K562 (cell line): ENCODE results near the gene EGFL7. TPM values are rescaled to one million over a fixed set of nuclear protein-coding genes. Genes with fewer than 3 reads are reported as not detected.

Experiments used
- ADNP ChIP-seq: fragments of 200-800 bp; sonication (Bioruptor generic); IDR thresholded peaks from 2 replicates; pipeline ENCODE4 v1.6.1; 2016; ENCODE audit warnings: missing genetic modification characterization, missing compliant biosample characterization
- CTCF ChIP-seq, 3 experiments: IDR thresholded peaks in 2 of 3; conservative IDR thresholded peaks in 1 of 3; 2 replicates each; pipeline ENCODE4 v1.5.1; 2011 to 2012; ENCODE audit warnings: low read length in 3 of 3, mild to moderate bottlenecking in 3 of 3, control low read depth in 2 of 3, improper control_type of control experiment in 1 of 3, inconsistent platforms in 1 of 3, low read depth in 1 of 3, mixed read lengths in 1 of 3, moderate library complexity in 1 of 3; ENCODE audit not compliant: insufficient read depth in 2 of 3
- CTCFL ChIP-seq: IDR thresholded peaks from 2 replicates; pipeline ENCODE4 v1.6.1; 2011; ENCODE audit warnings: borderline replicate concordance, low read depth, mild to moderate bottlenecking, moderate library complexity, low read length; ENCODE audit not compliant: insufficient read depth, poor library complexity, severe bottlenecking
- DMBX1 ChIP-seq: fragments of 250-450 bp; sonication (Bioruptor Pico); IDR thresholded peaks from 2 replicates; pipeline ENCODE4 v1.8.0; 2022; ENCODE audit warnings: inconsistent platforms, mild to moderate bottlenecking, moderate library complexity, borderline replicate concordance
- E2F5 ChIP-seq: sonication (generic); formaldehyde crosslinking; IDR thresholded peaks from 2 replicates; pipeline ENCODE4 v1.8.0; 2022; ENCODE audit warnings: mild to moderate bottlenecking, missing genetic modification reagents
- ETV5 ChIP-seq: sonication (generic); formaldehyde crosslinking; IDR thresholded peaks from 2 replicates; pipeline ENCODE4 v1.4.0; 2020; ENCODE audit warnings: low read depth, mild to moderate bottlenecking, missing genetic modification reagents
- ETV6 ChIP-seq, 3 experiments: fragments of 150-350 bp in 1 of 3; sonication (generic) in 1 of 3; formaldehyde crosslinking in 1 of 3; IDR thresholded peaks; 2 replicates each; pipeline versions ENCODE4 v1.6.1 to v1.8.0; 2014 to 2022; ENCODE audit warnings: borderline replicate concordance in 2 of 3, low read depth in 2 of 3, antibody characterized with exemption in 1 of 3, low read length in 1 of 3, mild to moderate bottlenecking in 1 of 3, missing genetic modification reagents in 1 of 3
- FUS ChIP-seq: fragments of 200-400 bp; formaldehyde crosslinking; optimal IDR thresholded peaks from 2 replicates; pipeline ENCODE3; 2017; ENCODE audit warnings: low read depth, low read length
- NBN ChIP-seq: fragments of 450-650 bp; IDR thresholded peaks from 2 replicates; pipeline ENCODE4 v1.6.1; 2016; ENCODE audit warnings: low read depth, mild to moderate bottlenecking
- NCOA1 ChIP-seq: fragments of 450-650 bp; IDR thresholded peaks from 2 replicates; pipeline ENCODE4 v1.6.1; 2016; ENCODE audit warnings: low read depth
- NFYB ChIP-seq: IDR thresholded peaks from 2 replicates; pipeline ENCODE4 v1.6.1; 2011; ENCODE audit warnings: mild to moderate bottlenecking, moderate library complexity; ENCODE audit not compliant: insufficient read length; ENCODE audit errors: extremely low read depth
- PTRF ChIP-seq: fragments of 450-650 bp; IDR thresholded peaks from 2 replicates; pipeline ENCODE4 v1.6.1; 2016; ENCODE audit warnings: mild to moderate bottlenecking, missing genetic modification characterization, missing compliant biosample characterization
- RFX1 ChIP-seq: fragments of 450-650 bp; IDR thresholded peaks from 2 replicates; pipeline ENCODE4 v1.6.1; 2016; ENCODE audit warnings: mild to moderate bottlenecking, moderate library complexity
- SMARCC2 ChIP-seq: fragments of 450-650 bp; IDR thresholded peaks from 2 replicates; pipeline ENCODE4 v1.6.1; 2017; ENCODE audit warnings: antibody characterized with exemption, moderate library complexity, mild to moderate bottlenecking, low read depth
- SNRNP70 ChIP-seq: fragments of 200-400 bp; formaldehyde crosslinking; optimal IDR thresholded peaks from 2 replicates; pipeline ENCODE3; 2017; ENCODE audit warnings: low read depth, low read length
- TBP ChIP-seq: optimal IDR thresholded peaks from 2 replicates; pipeline ENCODE3; 2011; ENCODE audit warnings: low read depth, low read length, improper control_type of control experiment
- YY1 ChIP-seq, 3 experiments: IDR thresholded peaks; 2 replicates each; pipeline ENCODE4 v1.6.1; 2011; ENCODE audit warnings: low read length in 2 of 3, mild to moderate bottlenecking in 2 of 3, moderate library complexity in 2 of 3, borderline replicate concordance in 1 of 3, control low read depth in 1 of 3, low read depth in 1 of 3; ENCODE audit not compliant: insufficient read depth in 3 of 3, insufficient replicate concordance in 2 of 3, control insufficient read depth in 1 of 3, insufficient read length in 1 of 3; ENCODE audit errors: extremely low read depth in 1 of 3
- ZFP1 ChIP-seq: fragments of 450-650 bp; formaldehyde crosslinking; IDR thresholded peaks from 2 replicates; pipeline ENCODE4 v1.4.0; 2020; ENCODE audit warnings: mild to moderate bottlenecking, mixed read lengths
- ZNF316 ChIP-seq: fragments of 450-650 bp; IDR thresholded peaks from 2 replicates; pipeline ENCODE4 v1.6.1; 2016
- ZNF436 ChIP-seq: fragments of 250-450, 450-650 bp; sonication (Bioruptor Pico); formaldehyde crosslinking; IDR thresholded peaks from 2 replicates; pipeline ENCODE4 v1.7.0; 2020; ENCODE audit warnings: mild to moderate bottlenecking
- ZNF507 ChIP-seq: conservative IDR thresholded peaks from 2 replicates; pipeline ENCODE4 v1.6.1; 2017; ENCODE audit warnings: missing genetic modification characterization, missing compliant biosample characterization
- ZNF76 ChIP-seq: fragments of 250-450 bp; sonication (Bioruptor Pico); IDR thresholded peaks from 2 replicates; pipeline ENCODE4 v1.4.0; 2020; ENCODE audit warnings: mild to moderate bottlenecking, moderate library complexity, borderline replicate concordance
- polyA plus RNA-seq, 8 experiments: library from polyadenylated mRNA; depleted of rRNA in 4 of 8; stranded (reverse) in 5 of 8; unstranded in 3 of 8; fragments of >200 nt; fragmentation: Nextera tagmentation in 2 of 8; fragmentation: Illumina TruSeq in 1 of 8; extraction: Ambion mirVana in 2 of 8; extraction: Trizol in 1 of 8; gene quantifications; 2 replicates each; pipeline versions ENCODE4 v1.2.1 to v1.2.3, GENCODE V29; 2011 to 2014; ENCODE audit warnings: inconsistent platforms in 1 of 8, missing spikeins in 1 of 8
- total RNA-seq, 7 experiments: library from RNA; depleted of rRNA in 6 of 7; stranded (reverse); fragments of >200 nt in 6 of 7; fragmentation: Illumina TruSeq in 2 of 7; extraction: Trizol in 2 of 7; gene quantifications; 2 replicates each; pipeline versions ENCODE4 v1.2.1 to v1.2.3, GENCODE V29; 2011 to 2021; ENCODE audit warnings: low replicate concordance in 1 of 7

The EGFL7 gene
- total and polyA plus RNA-seq, 9 of the 15 experiments (the other 6 are each of a cell fraction or from before 2014, with no cell fraction given) = 1.5 to 286 (median 55.5) TPM

- TF ChIP-seq ETV6 (IDR thresholded peaks at IDR 0.05; ENCODE audit: borderline replicate concordance in 1 of 2, low read depth in 2 of 2, low read length in 1 of 2) (no peak), ETV6 (CRISPR knock-in tag; IDR thresholded peaks at IDR 0.05; ENCODE audit: borderline replicate concordance) (no peak), SNRNP70 (no peak), CTCF (IDR thresholded peaks at IDR 0.05 in 2 of 3, conservative IDR thresholded peaks at IDR 0.05 in 1 of 3; ENCODE audit: insufficient read depth in 2 of 3, low read depth in 1 of 3, low read length in 3 of 3) (peak; percentile 89 to 91 (median 89)), ZNF507 (tag) (no peak), ZNF316 (peak; percentile 23; the same call in 1 of the 2 replicates), YY1 (IDR thresholded peaks at IDR 0.05; ENCODE audit: borderline replicate concordance in 1 of 3, control insufficient read depth in 1 of 3, extremely low read depth in 1 of 3, insufficient read depth in 3 of 3, insufficient read length in 1 of 3, insufficient replicate concordance in 2 of 3, low read depth in 1 of 3, low read length in 2 of 3) (peak in 1 of 3 experiments; percentile 40), NCOA1 (no peak), NFYB (no peak), NBN (no peak), RFX1 (no peak), SMARCC2 (no peak), TBP (no peak), ZNF76 (CRISPR knock-in tag) (no peak), CTCFL (peak; percentile 61), ZNF436 (CRISPR knock-in tag) (no peak), ZFP1 (CRISPR knock-in tag) (no peak), ADNP (tag) (no peak), DMBX1 (CRISPR knock-in tag) (no peak), E2F5 (no peak), PTRF (no peak), FUS (no peak), ETV5 (no peak)
Measured at GRCh38 chr9:136631038-136632000, 31.4 kb upstream of the EGFL7 start (continued).
